Stimulated activated memory B cell treated with anti-CD40 and anti-IgM and Interleukin-4, amounts not matched to agents 10 μg/mL and 1 μg/mL and 100 μg/mL, for 72 hours (primary cell): ENCODE measurements around the gene RGCC.
"Not testable (repeated sequence)": the region's sequence is repeated elsewhere in the genome, so short reads cannot be mapped to it uniquely, and the experiment has no call there.

ENCODE experiments used
- ATAC-seq: fragments of 150-1000 bp; cut with Tn5 transposase; 2 replicates; pipeline ENCODE4 v1.10.0; 2021
- H3K27ac Mint-ChIP-seq: one replicate; pipeline ENCODE4 v1.8.0; 2022; ENCODE audit warnings: mild to moderate bottlenecking, mixed read lengths
- H3K27me3 Mint-ChIP-seq: one replicate; pipeline ENCODE4 v1.8.0; 2022; ENCODE audit warnings: mixed read lengths
- H3K36me3 Mint-ChIP-seq: one replicate; pipeline ENCODE4 v1.8.0; 2022; ENCODE audit warnings: mixed read lengths
- H3K4me1 Mint-ChIP-seq: one replicate; pipeline ENCODE4 v1.8.0; 2022; ENCODE audit warnings: mixed read lengths
- H3K4me3 Mint-ChIP-seq: one replicate; pipeline ENCODE4 v1.8.0; 2022; ENCODE audit warnings: mild to moderate bottlenecking, moderate library complexity, mixed read lengths
- H3K9me3 Mint-ChIP-seq: one replicate; pipeline ENCODE4 v1.8.0; 2022; ENCODE audit warnings: mixed read lengths

Gene RGCC

DNA sequence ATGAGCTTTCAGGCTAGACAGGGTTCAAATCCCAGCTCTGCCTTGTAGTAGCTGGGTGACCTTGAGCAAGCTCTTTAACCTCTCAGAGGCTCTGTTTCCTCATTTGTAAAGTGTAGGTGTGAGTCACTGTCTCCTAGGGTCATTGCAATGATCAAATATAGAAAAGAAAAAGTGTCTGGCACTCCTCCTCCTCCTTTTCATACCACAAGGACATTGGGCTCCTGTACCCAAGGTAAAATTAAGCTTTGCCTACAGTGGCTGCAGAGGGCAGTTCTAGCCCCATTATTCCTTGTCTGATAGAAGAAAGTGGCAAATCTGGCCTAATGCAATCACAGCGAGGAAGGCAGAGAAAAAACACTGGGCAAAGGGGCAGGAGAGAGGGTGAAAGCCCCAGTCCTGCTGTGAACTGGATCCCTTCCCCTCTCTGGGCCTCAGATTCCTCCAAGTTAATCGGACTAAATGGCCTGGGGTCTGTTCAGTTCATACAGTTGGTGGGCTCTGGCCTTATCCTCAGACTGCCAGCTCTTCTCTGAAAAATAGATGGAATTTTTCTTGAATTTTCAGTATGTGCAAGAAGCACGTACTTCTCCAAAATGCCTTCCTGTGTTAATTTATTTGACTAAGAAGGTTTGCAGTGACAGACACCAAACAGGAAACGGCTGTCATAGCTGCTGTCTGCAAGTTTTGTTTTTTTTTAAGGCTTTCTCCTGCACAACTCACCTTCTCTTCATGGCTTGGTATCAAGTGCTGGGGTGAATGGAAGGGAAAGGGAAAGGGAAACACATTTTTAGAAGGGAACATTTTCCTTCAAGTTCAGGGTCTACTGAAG, 35.3 kb downstream of the RGCC start:
- Mint-ChIP-seq H3K36me3 (peaks cover 6% of the 10 kb centered on the region), H3K4me3 (peak overlapping the region; percentile 18), H3K9me3 (peaks cover 3% of the 10 kb centered on the region), H3K27me3 (no peaks in the 10 kb centered on the region), H3K4me1 (peaks cover 62% of the 10 kb centered on the region), H3K27ac (peak overlapping the region; percentile 84)
- ATAC-seq, result peak; percentile 89

- H3K27me3 Mint-ChIP-seq, result no peaks in the 10 kb centered on the region
- H3K4me3 Mint-ChIP-seq, result no peak overlapping the region
- peak overlapping the region; percentile 84 for H3K27ac Mint-ChIP-seq
- H3K36me3 Mint-ChIP-seq, result peaks cover 6% of the 10 kb centered on the region
- no peak for ATAC-seq
- peaks cover 3% of the 10 kb centered on the region for H3K9me3 Mint-ChIP-seq
- H3K4me1 Mint-ChIP-seq, result peaks cover 75% of the 10 kb centered on the region
Measured at GRCh38 chr13:41494202-41494601, 36.9 kb downstream of the RGCC start.

- Mint-ChIP-seq H3K27ac (peak overlapping the region; percentile 84), H3K4me1 (peaks cover 83% of the 10 kb centered on the region), H3K36me3 (peaks cover 6% of the 10 kb centered on the region), H3K27me3 (no peaks in the 10 kb centered on the region), H3K4me3 (no peak overlapping the region), H3K9me3 (peaks cover 3% of the 10 kb centered on the region)
- no peak for ATAC-seq
Measured at GRCh38 chr13:41495044-41495443, 37.7 kb downstream of the RGCC start.

GRCh38 chr13:41496420-41497234, 39.3 kb downstream of the RGCC start:
- ATAC-seq, result no peak
- H3K27ac Mint-ChIP-seq, result peak overlapping the region; percentile 71
- no peaks in the 10 kb centered on the region for H3K9me3 Mint-ChIP-seq
- H3K36me3 Mint-ChIP-seq, result no peaks in the 10 kb centered on the region
- peaks cover 89% of the 10 kb centered on the region for H3K4me1 Mint-ChIP-seq
- no peak overlapping the region for H3K4me3 Mint-ChIP-seq
- no peaks in the 10 kb centered on the region for H3K27me3 Mint-ChIP-seq

DNA sequence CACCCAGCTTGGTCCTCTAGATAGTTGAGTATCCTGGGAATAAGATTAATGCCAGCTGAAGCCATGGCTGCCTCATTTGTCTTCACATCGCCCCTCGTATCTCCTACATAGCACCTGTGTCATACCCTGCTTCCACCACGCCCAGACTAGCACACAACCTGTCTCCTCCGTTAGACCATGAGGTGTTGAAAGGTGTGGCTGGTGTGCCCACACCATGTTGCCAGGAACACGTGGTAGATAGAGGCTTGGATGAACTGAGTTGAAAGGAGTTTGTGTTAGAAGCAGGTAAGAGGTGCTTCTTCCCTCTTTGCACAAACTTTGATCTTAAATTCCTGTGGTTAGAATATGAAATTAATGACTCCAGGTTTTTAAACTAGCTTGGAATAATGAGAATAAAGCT, 40.1 kb downstream of the RGCC start:
- H3K36me3 Mint-ChIP-seq, result no peaks in the 10 kb centered on the region
- H3K27ac Mint-ChIP-seq, result peak overlapping the region; percentile 71
- no peaks in the 10 kb centered on the region for H3K9me3 Mint-ChIP-seq
- no peak for ATAC-seq
- no peaks in the 10 kb centered on the region for H3K27me3 Mint-ChIP-seq
- H3K4me1 Mint-ChIP-seq, result peaks cover 89% of the 10 kb centered on the region
- H3K4me3 Mint-ChIP-seq, result no peak overlapping the region

DNA sequence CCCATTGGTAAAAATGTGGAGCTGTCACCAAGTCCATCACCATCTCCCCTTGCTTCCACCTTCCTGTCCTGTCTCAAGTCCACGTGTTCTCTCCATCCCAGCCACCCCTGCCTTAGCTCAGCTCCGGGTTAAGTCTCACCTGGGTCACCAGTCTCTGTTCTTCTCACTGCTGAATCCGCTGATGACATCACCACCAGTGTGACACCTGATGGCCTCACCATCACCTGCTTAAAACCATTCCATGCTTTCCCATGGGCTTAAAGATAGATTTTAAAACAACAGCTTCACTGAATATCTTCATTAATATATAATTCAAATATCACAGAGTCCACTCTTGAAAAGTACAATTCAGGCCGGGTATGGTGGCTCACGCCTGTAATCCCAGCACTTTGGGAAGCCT, 42.1 kb downstream of the RGCC start:
- ATAC-seq, result no peak
- no peaks in the 10 kb centered on the region for H3K27me3 Mint-ChIP-seq
- no peak overlapping the region for H3K4me3 Mint-ChIP-seq
- peak overlapping the region; percentile 71 for H3K27ac Mint-ChIP-seq
- no peaks in the 10 kb centered on the region for H3K9me3 Mint-ChIP-seq
- peaks cover 7% of the 10 kb centered on the region for H3K36me3 Mint-ChIP-seq
- H3K4me1 Mint-ChIP-seq, result peaks cover 84% of the 10 kb centered on the region

- peak; percentile 63 for ATAC-seq
- Mint-ChIP-seq H3K9me3 (peaks cover 3% of the 10 kb centered on the region), H3K36me3 (peaks cover 7% of the 10 kb centered on the region), H3K27me3 (no peaks in the 10 kb centered on the region), H3K4me3 (no peak overlapping the region), H3K4me1 (peaks cover 79% of the 10 kb centered on the region), H3K27ac (peak overlapping the region; percentile 71)
Measured at GRCh38 chr13:41500511-41500910, 43.2 kb downstream of the RGCC start.

- Mint-ChIP-seq H3K4me3 (no peak overlapping the region), H3K36me3 (peaks cover 7% of the 10 kb centered on the region), H3K9me3 (peaks cover 3% of the 10 kb centered on the region), H3K27me3 (no peaks in the 10 kb centered on the region), H3K4me1 (peaks cover 72% of the 10 kb centered on the region), H3K27ac (peak overlapping the region; percentile 71)
- no peak for ATAC-seq
Measured at GRCh38 chr13:41501281-41501680, 43.9 kb downstream of the RGCC start.

- ATAC-seq, result no peak
- H3K9me3 Mint-ChIP-seq, result peaks cover 3% of the 10 kb centered on the region
- H3K27ac Mint-ChIP-seq, result peak overlapping the region; percentile 71
- H3K4me3 Mint-ChIP-seq, result peak overlapping the region; percentile 6
- H3K4me1 Mint-ChIP-seq, result peaks cover 66% of the 10 kb centered on the region
- no peaks in the 10 kb centered on the region for H3K27me3 Mint-ChIP-seq
- peaks cover 7% of the 10 kb centered on the region for H3K36me3 Mint-ChIP-seq
Measured at GRCh38 chr13:41502031-41502430, 44.7 kb downstream of the RGCC start.

DNA sequence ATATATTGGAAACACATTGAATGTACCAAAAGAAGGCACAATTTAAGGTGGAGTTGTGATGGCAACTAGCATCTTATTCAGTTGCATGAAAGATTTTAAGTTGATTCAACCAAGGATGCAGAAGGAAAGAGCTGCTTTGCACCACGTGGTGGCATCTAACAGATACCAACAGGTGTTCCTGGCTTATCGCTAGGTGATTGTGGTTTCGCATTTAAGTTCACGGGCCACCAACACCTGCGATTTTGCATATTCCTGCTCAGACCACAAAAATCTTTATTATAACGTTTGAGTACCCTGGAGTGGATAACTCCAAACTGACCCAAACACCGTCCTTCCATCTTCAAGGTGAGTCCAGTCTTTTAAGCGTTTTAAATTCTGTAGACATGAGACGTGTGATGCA, 45.3 kb downstream of the RGCC start:
- ATAC-seq, result peak; percentile 86
- H3K27me3 Mint-ChIP-seq, result no peaks in the 10 kb centered on the region
- peak overlapping the region; percentile 19 for H3K4me3 Mint-ChIP-seq
- H3K9me3 Mint-ChIP-seq, result peaks cover 3% of the 10 kb centered on the region
- H3K27ac Mint-ChIP-seq, result peak overlapping the region; percentile 71
- H3K4me1 Mint-ChIP-seq, result peaks cover 60% of the 10 kb centered on the region
- H3K36me3 Mint-ChIP-seq, result peaks cover 7% of the 10 kb centered on the region

- Mint-ChIP-seq H3K27ac (peak overlapping the region; percentile 16), H3K27me3 (no peaks in the 10 kb centered on the region), H3K36me3 (peaks cover 7% of the 10 kb centered on the region), H3K4me3 (no peak overlapping the region), H3K4me1 (peaks cover 53% of the 10 kb centered on the region), H3K9me3 (peaks cover 3% of the 10 kb centered on the region)
- ATAC-seq, result no peak
Measured at GRCh38 chr13:41503356-41503755, 46.0 kb downstream of the RGCC start.

DNA sequence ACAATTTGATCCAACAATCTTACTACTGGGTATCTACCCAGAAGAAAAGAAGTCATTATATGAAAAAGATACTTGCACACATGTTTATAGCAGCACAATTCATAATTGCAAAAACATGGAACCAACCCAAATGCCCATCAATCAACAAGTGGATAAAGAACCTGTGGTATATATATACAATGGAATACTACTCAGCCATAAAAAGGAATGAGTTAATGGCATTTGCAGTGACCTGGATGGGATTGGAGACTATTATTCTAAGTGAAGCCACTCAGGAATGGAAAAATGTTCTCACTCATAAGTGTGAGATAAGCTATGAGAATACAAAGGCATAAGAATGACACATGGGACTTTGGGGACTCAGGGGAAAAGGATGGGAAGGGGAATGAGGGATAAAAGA, 47.3 kb downstream of the RGCC start:
- not testable (repeated sequence) for H3K36me3 Mint-ChIP-seq, H3K4me3 Mint-ChIP-seq, H3K9me3 Mint-ChIP-seq, ATAC-seq, H3K27me3 Mint-ChIP-seq
- Mint-ChIP-seq H3K4me1 (peaks cover 43% of the 10 kb centered on the region), H3K27ac (peak overlapping the region; percentile 16)

DNA sequence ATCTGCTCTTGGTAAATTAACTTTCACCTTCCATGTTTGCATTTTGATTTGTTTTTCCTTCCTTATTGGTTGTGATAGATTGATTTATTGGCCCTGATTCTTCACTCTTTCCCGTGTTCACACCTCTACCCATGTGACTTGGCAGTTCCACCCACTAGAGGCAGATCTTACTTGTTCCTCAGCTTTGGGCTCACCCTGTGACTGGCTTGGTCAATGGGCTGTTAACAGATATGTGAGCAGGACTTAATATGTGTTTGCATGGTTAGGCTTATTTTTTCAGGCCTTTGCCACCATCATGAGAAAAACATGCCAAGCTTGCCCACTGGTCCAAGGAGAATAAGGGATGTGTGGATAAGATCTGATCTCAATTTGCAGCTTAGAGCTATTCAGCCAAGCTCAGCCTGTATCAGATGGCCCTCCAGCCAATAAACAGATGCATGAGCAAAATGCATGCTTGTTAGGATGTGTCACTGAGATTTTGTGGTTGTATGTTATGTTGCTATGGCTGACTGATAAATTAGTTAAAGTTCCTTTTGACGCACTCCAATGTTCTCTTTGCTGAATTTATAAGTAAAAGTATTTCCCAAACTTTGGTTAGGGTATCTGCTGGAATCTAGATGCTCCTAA, 48.0 kb downstream of the RGCC start:
- H3K36me3 Mint-ChIP-seq, result peaks cover 7% of the 10 kb centered on the region
- H3K27ac Mint-ChIP-seq, result no peak overlapping the region
- no peak for ATAC-seq
- H3K27me3 Mint-ChIP-seq, result no peaks in the 10 kb centered on the region
- H3K9me3 Mint-ChIP-seq, result peaks cover 3% of the 10 kb centered on the region
- H3K4me3 Mint-ChIP-seq, result no peak overlapping the region
- H3K4me1 Mint-ChIP-seq, result peaks cover 36% of the 10 kb centered on the region

DNA sequence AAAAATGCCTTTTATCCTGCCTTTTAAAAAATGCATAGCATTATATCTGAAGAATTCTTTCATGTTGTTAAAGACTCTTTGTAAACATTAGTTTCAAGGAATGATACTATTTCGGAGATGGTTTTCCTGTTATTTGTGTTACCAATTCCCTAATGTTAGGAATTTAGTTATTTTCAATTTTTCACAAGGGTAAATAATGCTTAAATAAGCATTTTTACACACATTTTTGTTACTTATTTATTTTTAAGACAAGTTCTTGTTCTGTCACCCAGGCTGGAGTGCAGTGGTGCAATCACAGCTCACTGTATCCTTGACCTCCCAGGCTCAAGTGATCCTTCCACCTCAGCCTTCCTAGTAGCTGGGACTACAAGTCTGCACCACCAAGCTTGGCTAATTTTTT, 49.0 kb downstream of the RGCC start:
- no peak overlapping the region for H3K4me3 Mint-ChIP-seq
- H3K4me1 Mint-ChIP-seq, result peaks cover 26% of the 10 kb centered on the region
- H3K9me3 Mint-ChIP-seq, result peaks cover 3% of the 10 kb centered on the region
- no peak for ATAC-seq
- H3K27ac Mint-ChIP-seq, result no peak overlapping the region
- H3K27me3 Mint-ChIP-seq, result no peaks in the 10 kb centered on the region
- H3K36me3 Mint-ChIP-seq, result peaks cover 7% of the 10 kb centered on the region

GRCh38 chr13:41509971-41510370, 52.6 kb downstream of the RGCC start:
- no peaks in the 10 kb centered on the region for H3K36me3 Mint-ChIP-seq
- ATAC-seq, result no peak
- no peak overlapping the region for H3K27ac Mint-ChIP-seq
- H3K27me3 Mint-ChIP-seq, result no peaks in the 10 kb centered on the region
- H3K9me3 Mint-ChIP-seq, result no peaks in the 10 kb centered on the region
- H3K4me3 Mint-ChIP-seq, result no peak overlapping the region
- H3K4me1 Mint-ChIP-seq, result peaks cover 11% of the 10 kb centered on the region
